Measurements from ENCODE around the gene TMOD1. TPM values are rescaled to one million over a fixed set of nuclear protein-coding genes. Genes with fewer than 3 reads are reported as not detected.
"Not testable (repeated sequence)": the region's sequence is repeated elsewhere in the genome, so short reads cannot be mapped to it uniquely, and the experiment has no call there.

The TMOD1 gene
- polyA plus RNA-seq, 1 donor, result 151 TPM

- DNase-seq (ENCODE audit: low read depth), result not testable (repeated sequence)
These were observed 2.6 kb upstream of the TMOD1 start for GRCh38 chr9:97498846-97499245.

- DNase-seq (ENCODE audit: low read depth), result no peak
These were observed 1.2 kb upstream of the TMOD1 start for GRCh38 chr9:97500263-97500662.

- no peak for DNase-seq (ENCODE audit: low read depth)
These were observed 695 bp upstream of the TMOD1 start for GRCh38 chr9:97500765-97501176.

- no peak for DNase-seq (ENCODE audit: low read depth)
These were observed 431 bp downstream of the TMOD1 start for GRCh38 chr9:97501972-97502221.

GRCh38 chr9:97502222-97502983 is 937 bp downstream of the TMOD1 start:
- no peak for DNase-seq (ENCODE audit: low read depth)

- DNase-seq (ENCODE audit: low read depth), result no peak
These were observed 1.8 kb downstream of the TMOD1 start for GRCh38 chr9:97502984-97503861.

- no peak for DNase-seq (ENCODE audit: low read depth)
These were observed 2.4 kb downstream of the TMOD1 start for GRCh38 chr9:97503862-97504210.

- DNase-seq (ENCODE audit: low read depth), result no peak
These were observed 3.1 kb downstream of the TMOD1 start for GRCh38 chr9:97504381-97505216.

- no peak for DNase-seq (ENCODE audit: low read depth)
These were observed 4.4 kb downstream of the TMOD1 start for GRCh38 chr9:97505845-97506244.

GRCh38 chr9:97506306-97506705 is 4.8 kb downstream of the TMOD1 start:
- no peak for DNase-seq (ENCODE audit: low read depth)

- no peak for DNase-seq (ENCODE audit: low read depth)
These were observed 5.3 kb downstream of the TMOD1 start for GRCh38 chr9:97506787-97507186.

GRCh38 chr9:97507428-97507984 is 6.0 kb downstream of the TMOD1 start:
- DNase-seq (ENCODE audit: low read depth), result no peak

GRCh38 chr9:97508852-97509251 is 7.4 kb downstream of the TMOD1 start:
- DNase-seq (ENCODE audit: low read depth), result no peak

GRCh38 chr9:97510797-97511654 is 9.6 kb downstream of the TMOD1 start:
- DNase-seq (ENCODE audit: low read depth), result no peak

GRCh38 chr9:97511655-97512427 is 10.4 kb downstream of the TMOD1 start:
- no peak for DNase-seq (ENCODE audit: low read depth)

- no peak for DNase-seq (ENCODE audit: low read depth)
These were observed 11.6 kb downstream of the TMOD1 start for GRCh38 chr9:97512966-97513560.

GRCh38 chr9:97514531-97514930 is 13.1 kb downstream of the TMOD1 start:
- no peak for DNase-seq (ENCODE audit: low read depth)

GRCh38 chr9:97515662-97516061 is 14.2 kb downstream of the TMOD1 start:
- no peak for DNase-seq (ENCODE audit: low read depth)

GRCh38 chr9:97516111-97516510 is 14.6 kb downstream of the TMOD1 start:
- no peak for DNase-seq (ENCODE audit: low read depth)
